Stimulated activated CD4-positive, alpha-beta T cell treated with anti-CD3 and anti-CD28 coated beads, TNF-alpha, amount 100 ng/mL, for 4 hours (primary cell): ENCODE data around the gene UBE2D1.
"Not testable (repeated sequence)": the region's sequence is repeated elsewhere in the genome, so short reads cannot be mapped to it uniquely, and the experiment has no call there.

ENCODE experiments used
- DNase-seq, 3 experiments: peaks; one replicate each; pipeline ENCODE4 v3.0.0-alpha.2; 2020; ENCODE audit warnings: low read depth in 3 of 3

The UBE2D1 gene

GRCh38 chr10:58384095-58384494 lies 49.3 kb downstream of the UBE2D1 start:
- no peak for DNase-seq

DNA sequence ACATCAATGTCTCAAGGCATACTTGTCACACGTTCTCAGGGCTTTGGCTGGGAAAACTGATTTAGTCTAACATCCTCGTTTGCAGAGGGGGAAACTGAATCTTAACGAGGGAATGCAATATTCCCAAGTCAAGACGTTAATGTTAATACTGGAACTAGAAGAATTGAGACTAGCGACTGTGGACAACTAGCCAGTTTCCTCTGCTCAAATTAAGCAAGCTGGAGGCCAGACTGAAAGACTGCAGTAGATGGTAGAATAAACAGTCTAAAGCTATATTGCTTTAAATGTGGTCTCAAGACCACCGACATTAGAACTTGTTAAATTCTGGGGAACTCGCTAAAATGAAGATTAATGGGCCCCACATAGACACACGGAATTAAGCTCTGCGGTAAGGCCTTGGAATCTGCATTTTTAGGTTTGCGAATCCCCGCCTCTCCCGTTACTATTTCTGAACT lies 49.8 kb downstream of the UBE2D1 start:
- DNase-seq: no peak

- DNase-seq: peak; percentile 96 to 97 (median 96)
These were observed 50.4 kb downstream of the UBE2D1 start, which contains the start of gene TFAM for GRCh38 chr10:58384999-58385783. Gene TFAM (plus strand): TSS chr10:58385410. CDS start chr10:58385548, 138 bp downstream.

DNA sequence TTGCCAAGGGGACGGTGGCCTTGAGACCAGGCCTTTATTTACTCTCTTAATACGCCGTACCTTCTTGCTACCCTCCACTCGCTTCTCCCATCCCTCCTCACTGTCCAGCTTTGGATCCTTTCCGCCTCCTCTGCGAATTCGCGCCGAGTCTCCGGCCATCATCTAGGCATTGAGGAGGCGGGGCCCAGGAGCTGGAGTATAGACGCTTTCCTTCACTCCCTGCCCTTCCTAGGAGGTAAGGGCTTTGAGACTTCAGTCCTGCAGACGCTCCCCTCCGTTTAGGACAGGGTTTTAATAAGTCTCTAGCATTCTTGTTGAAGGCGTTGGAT lies 50.9 kb downstream of the UBE2D1 start:
- peak in 1 of 3 experiments; percentile 3 for DNase-seq

DNA sequence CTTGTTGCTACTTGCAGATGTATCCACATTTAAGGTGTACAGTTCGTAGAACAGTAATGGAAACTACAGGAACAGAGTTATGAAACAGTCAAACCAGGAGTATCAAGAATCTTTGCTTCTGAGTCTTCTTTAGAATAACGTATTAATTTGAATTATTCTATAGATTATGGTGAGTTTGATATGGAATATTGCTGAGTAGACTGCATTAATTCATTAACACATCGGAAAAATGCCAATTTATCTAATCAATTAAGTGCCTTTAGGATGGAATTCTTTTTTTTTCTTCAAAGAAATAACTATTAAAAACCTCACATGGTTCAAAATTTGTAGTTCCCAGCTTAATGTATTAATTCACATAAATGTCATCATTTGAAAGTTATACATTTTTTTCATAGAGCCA lies 54.2 kb downstream of the UBE2D1 start:
- DNase-seq: no peak

DNA sequence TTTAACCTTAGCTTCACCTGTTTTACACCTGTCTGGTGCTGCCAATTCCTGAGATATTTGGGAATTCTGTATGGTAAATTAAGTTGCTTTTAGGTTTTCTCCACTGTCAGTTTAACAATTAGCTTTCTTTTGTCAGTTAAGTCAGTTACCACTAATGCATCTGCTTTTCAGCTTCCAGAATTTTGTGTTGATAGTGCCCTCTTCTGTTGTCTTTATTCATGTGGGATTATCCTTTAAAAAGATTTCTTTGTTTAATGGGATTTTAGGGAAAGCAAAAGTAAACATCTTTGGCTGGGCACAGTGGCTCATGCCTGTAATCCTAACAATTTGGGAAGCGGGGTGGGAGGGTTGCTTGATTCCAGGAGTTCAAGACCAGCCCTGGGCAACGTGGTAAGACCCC lies 58.5 kb downstream of the UBE2D1 start:
- no peak for DNase-seq

DNA sequence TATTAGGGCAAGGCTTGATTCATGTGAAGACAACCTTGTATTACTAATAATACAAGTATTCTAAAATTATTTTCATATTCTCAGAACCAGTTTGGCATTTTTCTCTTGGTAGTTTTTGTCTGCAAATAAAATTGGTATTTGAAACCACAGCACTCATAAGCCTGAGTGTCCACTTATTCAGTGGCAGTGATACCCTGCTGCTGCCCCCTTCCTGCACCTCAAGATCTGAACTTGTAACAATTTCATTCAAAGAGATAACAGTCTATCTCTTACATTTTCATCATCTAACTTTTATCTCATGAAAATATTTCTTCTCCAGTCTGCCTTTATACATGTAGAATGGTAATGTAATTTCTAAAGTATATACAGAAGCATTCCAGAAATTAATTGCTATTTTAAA lies 59.7 kb downstream of the UBE2D1 start:
- DNase-seq: no peak

DNA sequence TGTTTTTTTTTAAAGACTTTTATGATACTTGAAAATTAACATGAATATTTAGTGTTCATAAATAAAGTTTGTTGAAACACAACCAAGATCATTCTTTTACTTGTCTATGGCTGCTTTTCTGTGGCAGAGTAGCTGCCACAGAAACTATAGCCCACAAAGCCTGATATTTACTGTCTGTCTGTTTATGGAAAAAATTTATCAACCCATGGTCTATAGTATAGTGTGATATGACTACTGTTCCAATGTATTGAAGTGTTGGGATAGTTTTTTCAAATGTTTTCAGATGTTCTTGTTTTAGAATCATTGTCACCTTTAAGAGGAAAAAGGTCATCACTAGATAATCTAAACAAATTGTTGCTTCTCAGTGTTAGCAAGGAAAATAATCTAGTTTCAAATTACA lies 61.3 kb downstream of the UBE2D1 start:
- no peak for DNase-seq

DNA sequence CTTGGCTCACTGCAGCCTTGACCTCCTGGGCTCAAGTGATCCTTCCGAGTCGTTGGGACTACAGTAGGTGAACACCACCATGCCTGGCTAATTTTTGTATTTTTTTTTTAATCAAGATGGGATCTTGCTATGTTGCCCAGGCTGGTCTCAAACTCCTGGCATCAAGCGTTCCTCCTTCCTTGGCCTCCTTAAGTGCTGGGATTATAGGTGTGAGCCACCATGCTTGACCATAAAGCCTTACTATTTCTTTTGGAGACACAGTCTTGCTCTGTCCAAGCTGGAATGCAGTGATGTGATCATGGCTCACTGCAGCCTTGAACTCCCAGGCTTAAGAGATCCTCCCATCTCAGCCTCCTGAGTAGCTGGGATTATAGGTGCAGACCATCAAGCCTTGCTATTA lies 63.0 kb downstream of the UBE2D1 start:
- no peak for DNase-seq

- no peak for DNase-seq
These were observed 64.6 kb downstream of the UBE2D1 start for GRCh38 chr10:58399410-58399809.

DNA sequence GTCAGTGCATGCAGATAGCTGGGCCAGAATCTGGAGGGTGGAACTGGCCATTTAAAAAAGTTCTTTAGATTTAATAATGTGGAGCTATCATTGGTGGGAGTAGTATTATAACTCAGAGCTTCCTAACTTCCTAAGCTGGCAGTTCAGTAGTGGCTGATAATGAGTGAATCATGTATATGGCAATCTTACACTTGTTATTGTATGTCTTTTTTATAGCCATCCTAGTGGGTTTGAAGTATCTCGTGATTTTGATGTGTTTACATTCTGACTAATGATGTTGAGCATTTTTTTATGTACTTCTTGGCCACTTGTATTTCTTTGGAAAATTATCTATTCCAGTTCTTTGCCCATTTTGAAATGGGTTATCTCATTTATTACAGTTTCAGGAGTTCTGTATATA lies 65.8 kb downstream of the UBE2D1 start:
- DNase-seq: no peak

- DNase-seq: no peak
These were observed 69.2 kb downstream of the UBE2D1 start for GRCh38 chr10:58404001-58404400.

DNA sequence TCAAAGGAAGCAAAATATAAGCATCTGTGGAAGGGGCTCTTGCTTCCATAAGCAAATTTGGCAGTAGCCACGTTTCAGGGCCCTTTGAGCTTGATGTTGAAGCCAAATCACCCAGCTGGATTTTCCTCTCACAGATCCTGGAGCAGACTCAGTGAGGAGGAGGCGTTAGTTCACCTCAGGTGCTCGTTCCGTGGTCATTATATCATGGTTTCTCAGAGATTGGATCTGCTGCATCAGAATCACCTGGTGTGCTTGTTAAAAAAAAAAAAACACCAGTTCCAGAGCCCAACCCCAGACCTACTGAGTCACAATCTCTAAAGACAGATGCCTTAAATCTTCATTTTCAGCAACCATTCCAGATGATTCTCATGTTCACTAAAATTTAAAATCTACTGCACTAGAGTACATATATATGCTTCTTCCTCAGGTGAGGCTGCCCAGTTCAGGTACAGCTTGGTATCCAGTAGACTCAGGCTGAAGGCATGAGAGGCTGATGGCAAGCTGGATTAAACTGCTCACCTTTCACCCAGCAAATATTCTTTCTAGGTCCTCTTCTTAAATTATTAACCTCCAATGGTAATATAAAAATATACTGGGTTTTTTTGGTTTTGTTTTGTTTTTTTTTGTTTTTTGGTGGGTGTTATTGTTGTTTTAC lies 75.3 kb downstream of the UBE2D1 start:
- DNase-seq: no peak

GRCh38 chr10:58412502-58412961 lies 77.7 kb downstream of the UBE2D1 start:
- no peak for DNase-seq

DNA sequence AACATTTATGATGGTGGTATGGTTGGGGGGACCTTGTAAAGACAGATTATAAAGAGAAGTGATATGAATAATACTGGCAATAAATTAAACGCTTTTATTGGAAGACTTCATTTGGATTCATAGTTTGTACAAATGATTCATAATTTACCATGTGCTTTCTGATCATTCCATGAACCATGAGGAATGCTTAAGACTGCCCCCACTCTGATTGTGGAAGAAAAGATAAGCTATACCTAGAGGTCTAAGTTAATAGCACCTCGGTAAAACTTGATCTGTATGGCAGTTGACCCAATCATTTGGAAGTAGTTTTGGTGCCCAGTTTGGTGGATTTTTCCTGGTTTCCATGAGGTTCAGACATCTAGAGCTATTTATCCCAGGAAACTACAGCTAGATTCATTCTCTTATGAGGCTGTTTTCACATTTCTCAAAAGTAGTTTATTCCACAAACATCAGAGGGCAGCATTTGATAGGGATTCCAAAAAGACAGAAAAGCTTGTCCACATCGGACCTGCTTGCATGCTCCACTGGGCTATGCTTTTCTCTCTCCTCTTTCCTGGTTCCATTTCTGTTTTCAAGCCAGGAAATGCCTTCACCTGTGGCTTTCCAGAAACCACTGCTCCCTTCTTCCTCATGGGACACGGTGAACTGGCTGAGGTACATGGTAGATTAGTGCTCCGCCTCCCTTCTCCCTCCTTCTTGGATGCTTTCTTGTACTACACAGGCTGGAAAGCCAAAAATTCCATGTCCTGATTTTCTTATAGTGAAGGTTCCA lies 79.7 kb downstream of the UBE2D1 start:
- no peak for DNase-seq

DNA sequence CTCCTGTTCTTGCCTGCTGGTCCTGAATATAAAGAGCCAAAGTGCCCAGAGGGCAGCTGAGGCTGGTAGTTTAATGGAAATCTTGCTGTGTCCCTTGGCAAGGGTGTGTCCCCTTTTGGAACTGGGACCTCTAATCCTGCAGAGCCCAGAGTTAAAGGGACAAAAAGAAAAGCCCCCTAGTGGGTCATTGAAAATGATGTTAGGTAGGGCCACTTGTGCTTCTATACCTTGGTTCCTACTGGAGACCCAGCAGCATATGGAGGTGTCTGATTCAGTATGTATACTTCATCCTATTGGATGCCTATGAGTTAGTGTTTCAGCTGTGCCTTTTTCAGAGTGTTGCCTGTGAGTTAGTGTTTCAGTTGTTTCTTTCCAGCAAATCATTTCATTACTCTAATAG lies 81.0 kb downstream of the UBE2D1 start:
- no peak for DNase-seq

DNA sequence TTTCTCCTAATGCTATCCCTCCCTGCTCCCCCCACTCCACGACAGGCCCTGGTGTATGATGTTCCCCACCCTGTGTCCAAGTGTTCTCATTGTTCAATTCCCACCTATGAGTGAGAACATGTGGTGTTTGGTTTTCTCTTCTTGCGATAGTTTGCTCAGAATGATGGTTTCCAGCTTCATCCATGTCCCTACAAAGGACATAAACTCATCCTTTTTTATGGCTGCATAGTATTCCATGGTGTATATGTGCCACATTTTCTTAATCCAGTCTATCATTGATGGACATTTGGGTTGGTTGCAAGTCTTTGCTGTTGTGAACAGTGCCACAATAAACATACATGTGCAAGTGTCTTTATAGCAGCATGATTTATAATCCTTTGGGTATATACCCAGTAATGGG lies 83.1 kb downstream of the UBE2D1 start:
- not testable (repeated sequence) for DNase-seq
